Kidney (tissue), 14 donors: Measurements from ENCODE around the gene ARID5B. TPM values are rescaled to one million over a fixed set of nuclear protein-coding genes. Genes with fewer than 3 reads are reported as not detected.

Experiments
- DNase-seq, 5 donors: peaks; one replicate each; pipeline ENCODE4 v3.0.0-alpha.2; 2013 to 2020
- FAIRE-seq: peaks from 2 replicates; lab custom pipeline; 2012; peaks lifted over from hg19 to GRCh38; lab: Jason Lieb, UNC
- H3K27ac ChIP-seq, 2 donors: one replicate each; pipeline ENCODE4 v1.7.0; 2013; ENCODE audit warnings: low read depth in 2 of 2, low read length in 2 of 2, inconsistent platforms in 1 of 2
- H3K27me3 ChIP-seq: one replicate; pipeline ENCODE4 v1.7.1; 2013; ENCODE audit warnings: low read length, inconsistent platforms; ENCODE audit not compliant: control insufficient read depth, insufficient read depth
- H3K36me3 ChIP-seq, 3 donors: one replicate each; pipeline versions ENCODE4 v1.7.0 to v1.7.1; 2013; ENCODE audit warnings: low read length in 3 of 3, control low read depth in 1 of 3, inconsistent platforms in 1 of 3; ENCODE audit not compliant: insufficient read depth in 3 of 3, control insufficient read depth in 2 of 3
- H3K4me1 ChIP-seq, 3 donors: one replicate each; pipeline versions ENCODE4 v1.7.0 to v1.7.1; 2013; ENCODE audit warnings: low read length in 3 of 3, inconsistent platforms in 1 of 3, low read depth in 1 of 3; ENCODE audit not compliant: control insufficient read depth in 2 of 3, insufficient read depth in 2 of 3
- H3K4me3 ChIP-seq, 3 donors: one replicate each; pipeline versions ENCODE4 v1.7.0 to v1.8.1; 2013; ENCODE audit warnings: low read length in 3 of 3, control low read depth in 1 of 3, inconsistent platforms in 1 of 3
- H3K9ac ChIP-seq, 3 donors: one replicate each; pipeline versions ENCODE4 v1.7.0 to v1.7.1; 2013; ENCODE audit warnings: low read length in 3 of 3, control low read depth in 1 of 3, inconsistent platforms in 1 of 3
- H3K9me3 ChIP-seq, 3 donors: one replicate each; pipeline versions ENCODE4 v1.7.0 to v1.7.1; 2013; ENCODE audit warnings: low read length in 3 of 3, control low read depth in 1 of 3, inconsistent platforms in 1 of 3; ENCODE audit not compliant: control insufficient read depth in 2 of 3, insufficient read depth in 1 of 3
- intact Hi-C: fragments of 100-400 bp; cut with DNase I; formaldehyde crosslinking; loops from one replicate; pipeline ENCODE4 v1.11.1; 2022
- polyA plus RNA-seq: library from polyadenylated mRNA; stranded (reverse); fragments of 350-450 nt; fragmentation: Illumina TruSeq; extraction: RNeasy Lipid Tissue Mini Kit (QIAGEN cat#74804); gene quantifications from one replicate; pipeline ENCODE4 v1.2.3, GENCODE V29; 2014; ENCODE audit warnings: low read depth, low replicate concordance; ENCODE audit not compliant: insufficient read depth
- total RNA-seq: library from RNA; stranded (reverse); fragmentation: NEBNext Ultra II Directional; extraction: Animal tissue kit (Norgen Biotek cat#: 25700); gene quantifications from one replicate; pipeline ENCODE4 v1.2.1, GENCODE V29; 2021
- TF ChIP-seq, protein P1 (sequence below): IDR thresholded peaks from 3 replicates; pipeline ENCODE4 v1.5.1; 2012; ENCODE audit warnings: mild to moderate bottlenecking, moderate library complexity, borderline replicate concordance; ENCODE audit not compliant: insufficient read depth; ENCODE audit errors: extremely low read depth
- donor health status: control.
- donor health status: control.
- donor health status: control.
- donor health status: control.
- donor health status: control.
- donor health status: DM: yes; HTN: yes; CAD: no.
- donor health status: Normal renal cell carcinoma (clear cell type).

ARID5B gene
- total and polyA plus RNA-seq, 2 donors from 2014 or later = 8.6 to 77.9 TPM

GRCh38 chr10:62057850-62058249 is 156.4 kb downstream of the ARID5B start:
- FAIRE-seq (no peak), DNase-seq (no peak)
- peaks cover 2 to 37% (median 13%) of the 10 kb centered on the region in 3 donors for H3K36me3 ChIP-seq
- intact Hi-C loops = no loop called here
- peaks cover 3 to 55% (median 15%) of the 10 kb centered on the region in 3 donors for H3K4me1 ChIP-seq
- TF ChIP-seq, protein P1, sequence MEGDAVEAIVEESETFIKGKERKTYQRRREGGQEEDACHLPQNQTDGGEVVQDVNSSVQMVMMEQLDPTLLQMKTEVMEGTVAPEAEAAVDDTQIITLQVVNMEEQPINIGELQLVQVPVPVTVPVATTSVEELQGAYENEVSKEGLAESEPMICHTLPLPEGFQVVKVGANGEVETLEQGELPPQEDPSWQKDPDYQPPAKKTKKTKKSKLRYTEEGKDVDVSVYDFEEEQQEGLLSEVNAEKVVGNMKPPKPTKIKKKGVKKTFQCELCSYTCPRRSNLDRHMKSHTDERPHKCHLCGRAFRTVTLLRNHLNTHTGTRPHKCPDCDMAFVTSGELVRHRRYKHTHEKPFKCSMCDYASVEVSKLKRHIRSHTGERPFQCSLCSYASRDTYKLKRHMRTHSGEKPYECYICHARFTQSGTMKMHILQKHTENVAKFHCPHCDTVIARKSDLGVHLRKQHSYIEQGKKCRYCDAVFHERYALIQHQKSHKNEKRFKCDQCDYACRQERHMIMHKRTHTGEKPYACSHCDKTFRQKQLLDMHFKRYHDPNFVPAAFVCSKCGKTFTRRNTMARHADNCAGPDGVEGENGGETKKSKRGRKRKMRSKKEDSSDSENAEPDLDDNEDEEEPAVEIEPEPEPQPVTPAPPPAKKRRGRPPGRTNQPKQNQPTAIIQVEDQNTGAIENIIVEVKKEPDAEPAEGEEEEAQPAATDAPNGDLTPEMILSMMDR = no peak
- H3K4me3 ChIP-seq = peak overlapping the region in 1 of 3 donors; percentile 22
- peak overlapping the region; percentile 30 to 94 for H3K27ac ChIP-seq
- peak overlapping the region in 1 of 3 donors; percentile 5 for H3K9ac ChIP-seq
- H3K27me3 ChIP-seq = no peaks in the 10 kb centered on the region
- no peaks in the 10 kb centered on the region for H3K9me3 ChIP-seq

GRCh38 chr10:62058476-62058875 is 157.0 kb downstream of the ARID5B start:
- no peak overlapping the region for H3K9ac ChIP-seq
- H3K27ac ChIP-seq = peak overlapping the region; percentile 36 to 94
- DNase-seq (no peak), FAIRE-seq (no peak)
- TF ChIP-seq, protein P1 = no peak
- intact Hi-C loops = no loop called here
- no peaks in the 10 kb centered on the region for H3K27me3 ChIP-seq
- peak overlapping the region in 1 of 3 donors; percentile 10 for H3K4me3 ChIP-seq
- H3K4me1 ChIP-seq = peaks cover 3 to 49% (median 10%) of the 10 kb centered on the region in 3 donors
- H3K9me3 ChIP-seq = no peaks in the 10 kb centered on the region
- peaks cover 0 to 31% (median 10%) of the 10 kb centered on the region in 3 donors for H3K36me3 ChIP-seq

GRCh38 chr10:62058896-62059216 is 157.4 kb downstream of the ARID5B start:
- intact Hi-C loops = no loop called here
- no peak for FAIRE-seq
- H3K4me3 ChIP-seq = peak overlapping the region in 1 of 3 donors; percentile 10

More at GRCh38 chr10:62058896-62059216, 157.4 kb downstream of the ARID5B start:
- TF ChIP-seq, protein P1 = no peak
- no peaks in the 10 kb centered on the region for H3K9me3 ChIP-seq
- H3K27ac ChIP-seq = peak overlapping the region; percentile 36 to 94
- H3K9ac ChIP-seq = no peak overlapping the region
- no peaks in the 10 kb centered on the region for H3K27me3 ChIP-seq
- no peak for DNase-seq
- peaks cover 0 to 31% (median 13%) of the 10 kb centered on the region in 3 donors for H3K36me3 ChIP-seq
- H3K4me1 ChIP-seq = peaks cover 3 to 45% (median 11%) of the 10 kb centered on the region in 3 donors
